HFFc6 (cell line): Measurements from ENCODE around the gene RSPH9. TPM values are rescaled to one million over a fixed set of nuclear protein-coding genes. Genes with fewer than 3 reads are reported as not detected.
"Not testable (repeated sequence)": the region's sequence is repeated elsewhere in the genome, so short reads cannot be mapped to it uniquely, and the experiment has no call there.

Experiments
- DNase-seq: peaks from one replicate; pipeline ENCODE4 v3.0.0-alpha.2; 2018
- H3K27ac Mint-ChIP-seq: 2 replicates; pipeline ENCODE4 v1.8.0; 2020; ENCODE audit warnings: mild to moderate bottlenecking, mixed read lengths
- H3K27me3 Mint-ChIP-seq: 2 replicates; pipeline ENCODE4 v1.8.0; 2021; ENCODE audit warnings: mild to moderate bottlenecking, moderate library complexity, mixed read lengths; ENCODE audit not compliant: insufficient read depth
- H3K36me3 Mint-ChIP-seq: 2 replicates; pipeline ENCODE4 v1.8.0; 2021; ENCODE audit warnings: low read depth, mixed read lengths
- H3K4me1 Mint-ChIP-seq: 2 replicates; pipeline ENCODE4 v1.8.0; 2020; ENCODE audit warnings: low read depth, mixed read lengths
- H3K4me3 Mint-ChIP-seq: 2 replicates; pipeline ENCODE4 v1.8.0; 2020; ENCODE audit warnings: mild to moderate bottlenecking, moderate library complexity, mixed read lengths
- H3K9me3 Mint-ChIP-seq: 2 replicates; pipeline ENCODE4 v1.8.0; 2020; ENCODE audit warnings: mild to moderate bottlenecking, mixed read lengths
- total RNA-seq, 6 experiments: library from RNA; stranded (reverse); fragmentation: NEBNext Ultra II Directional; extraction: Animal tissue kit (Norgen Biotek cat#: 25700); gene quantifications; 2 replicates in 1 of 6; 3 replicates in 5 of 6; pipeline ENCODE4 v1.2.3, GENCODE V29; 2021
- TF ChIP-seq, protein P1 (sequence below): fragments of 200-600 bp; sonication (generic); IDR thresholded peaks from 2 replicates; pipeline ENCODE4 v1.5.0; 2021; ENCODE audit warnings: antibody characterized with exemption, mild to moderate bottlenecking

RSPH9 gene
- total RNA-seq, 6 experiments from 2014 or later: 0.09 to 0.60 (median 0.30) TPM; not detected in 1

DNA sequence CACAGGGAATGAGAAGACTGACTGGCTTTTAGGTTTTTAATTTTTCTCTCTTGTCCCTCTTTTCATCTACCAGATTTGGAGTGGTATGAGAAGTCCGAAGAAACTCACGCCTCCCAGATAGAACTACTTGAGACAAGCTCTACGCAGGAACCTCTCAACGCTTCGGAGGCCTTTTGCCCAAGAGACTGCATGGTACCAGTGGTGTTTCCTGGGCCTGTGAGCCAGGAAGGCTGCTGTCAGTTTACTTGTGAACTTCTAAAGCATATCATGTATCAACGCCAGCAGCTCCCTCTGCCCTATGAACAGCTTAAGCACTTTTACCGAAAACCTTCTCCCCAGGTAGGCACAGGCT is 8.6 kb upstream of the RSPH9 start:
- peaks cover 33% of the 10 kb centered on the region for H3K36me3 Mint-ChIP-seq
- peak overlapping the region; percentile 100 for H3K4me3 Mint-ChIP-seq
- peaks cover 24% of the 10 kb centered on the region for H3K4me1 Mint-ChIP-seq
- H3K9me3 Mint-ChIP-seq: no peaks in the 10 kb centered on the region
- H3K27me3 Mint-ChIP-seq: no peaks in the 10 kb centered on the region; the same call in 1 of the 2 replicates
- TF ChIP-seq, protein P1, sequence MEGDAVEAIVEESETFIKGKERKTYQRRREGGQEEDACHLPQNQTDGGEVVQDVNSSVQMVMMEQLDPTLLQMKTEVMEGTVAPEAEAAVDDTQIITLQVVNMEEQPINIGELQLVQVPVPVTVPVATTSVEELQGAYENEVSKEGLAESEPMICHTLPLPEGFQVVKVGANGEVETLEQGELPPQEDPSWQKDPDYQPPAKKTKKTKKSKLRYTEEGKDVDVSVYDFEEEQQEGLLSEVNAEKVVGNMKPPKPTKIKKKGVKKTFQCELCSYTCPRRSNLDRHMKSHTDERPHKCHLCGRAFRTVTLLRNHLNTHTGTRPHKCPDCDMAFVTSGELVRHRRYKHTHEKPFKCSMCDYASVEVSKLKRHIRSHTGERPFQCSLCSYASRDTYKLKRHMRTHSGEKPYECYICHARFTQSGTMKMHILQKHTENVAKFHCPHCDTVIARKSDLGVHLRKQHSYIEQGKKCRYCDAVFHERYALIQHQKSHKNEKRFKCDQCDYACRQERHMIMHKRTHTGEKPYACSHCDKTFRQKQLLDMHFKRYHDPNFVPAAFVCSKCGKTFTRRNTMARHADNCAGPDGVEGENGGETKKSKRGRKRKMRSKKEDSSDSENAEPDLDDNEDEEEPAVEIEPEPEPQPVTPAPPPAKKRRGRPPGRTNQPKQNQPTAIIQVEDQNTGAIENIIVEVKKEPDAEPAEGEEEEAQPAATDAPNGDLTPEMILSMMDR: no peak
- H3K27ac Mint-ChIP-seq: peak overlapping the region; percentile 93
- DNase-seq: no peak

DNA sequence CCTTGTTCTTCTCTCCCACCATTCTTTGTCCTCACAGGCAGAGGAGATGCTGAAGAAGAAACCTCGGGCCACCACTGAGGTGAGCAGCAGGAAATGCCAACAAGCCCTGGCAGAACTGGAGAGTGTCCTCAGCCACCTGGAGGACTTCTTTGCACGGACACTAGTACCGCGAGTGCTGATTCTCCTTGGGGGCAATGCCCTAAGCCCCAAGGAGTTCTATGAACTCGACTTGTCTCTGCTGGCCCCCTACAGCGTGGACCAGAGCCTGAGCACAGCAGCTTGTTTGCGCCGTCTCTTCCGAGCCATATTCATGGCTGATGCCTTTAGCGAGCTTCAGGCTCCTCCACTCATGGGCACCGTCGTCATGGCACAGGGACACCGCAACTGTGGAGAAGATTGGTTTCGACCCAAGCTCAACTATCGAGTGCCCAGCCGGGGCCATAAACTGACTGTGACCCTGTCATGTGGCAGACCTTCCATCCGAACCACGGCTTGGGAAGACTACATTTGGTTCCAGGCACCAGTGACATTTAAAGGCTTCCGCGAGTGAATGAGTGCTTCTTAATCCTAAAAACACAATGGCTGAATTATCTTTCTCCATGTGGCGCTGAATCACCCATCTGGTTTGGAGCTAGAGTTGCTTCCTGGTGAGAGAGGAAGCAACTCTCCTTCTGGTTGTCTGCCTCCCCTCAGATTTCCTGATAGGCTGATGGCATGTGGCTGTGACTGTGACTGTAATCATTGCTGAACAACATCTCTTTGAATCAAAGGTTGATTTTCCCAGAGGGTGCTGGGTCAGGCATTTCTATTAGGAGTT is 4.6 kb upstream of the RSPH9 start:
- Mint-ChIP-seq H3K27ac (no peak overlapping the region), H3K9me3 (no peaks in the 10 kb centered on the region), H3K36me3 (peaks cover 36% of the 10 kb centered on the region), H3K27me3 (no peaks in the 10 kb centered on the region; the same call in 1 of the 2 replicates), H3K4me3 (no peak overlapping the region), H3K4me1 (peaks cover 22% of the 10 kb centered on the region)
- no peak for DNase-seq
- TF ChIP-seq, protein P1: no peak

DNA sequence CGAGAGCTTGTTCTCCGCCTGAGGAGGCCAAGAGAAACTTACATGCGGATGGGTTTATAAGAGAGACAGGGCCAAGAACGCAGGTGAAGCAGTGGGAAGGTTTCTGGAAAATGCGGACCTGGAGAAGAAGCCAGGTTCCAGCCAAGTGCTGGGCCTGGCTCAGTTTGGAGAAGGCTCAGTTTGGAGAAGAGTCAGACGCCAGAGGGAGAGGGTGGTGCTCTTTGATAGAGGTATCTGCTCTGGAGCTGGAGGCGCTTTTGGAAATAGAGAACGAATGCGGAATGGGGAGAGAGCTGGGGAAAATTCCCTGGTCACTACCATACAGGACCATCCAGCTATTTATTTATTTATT is 753 bp downstream of the RSPH9 start:
- Mint-ChIP-seq H3K36me3 (peaks cover 5% of the 10 kb centered on the region), H3K27me3 (peaks cover 5% of the 10 kb centered on the region), H3K4me1 (peaks cover 7% of the 10 kb centered on the region), H3K27ac (peak overlapping the region; percentile 24; the same call in 1 of the 2 replicates), H3K9me3 (no peaks in the 10 kb centered on the region), H3K4me3 (peak overlapping the region; percentile 88)
- no peak for DNase-seq
- TF ChIP-seq, protein P1: no peak

DNA sequence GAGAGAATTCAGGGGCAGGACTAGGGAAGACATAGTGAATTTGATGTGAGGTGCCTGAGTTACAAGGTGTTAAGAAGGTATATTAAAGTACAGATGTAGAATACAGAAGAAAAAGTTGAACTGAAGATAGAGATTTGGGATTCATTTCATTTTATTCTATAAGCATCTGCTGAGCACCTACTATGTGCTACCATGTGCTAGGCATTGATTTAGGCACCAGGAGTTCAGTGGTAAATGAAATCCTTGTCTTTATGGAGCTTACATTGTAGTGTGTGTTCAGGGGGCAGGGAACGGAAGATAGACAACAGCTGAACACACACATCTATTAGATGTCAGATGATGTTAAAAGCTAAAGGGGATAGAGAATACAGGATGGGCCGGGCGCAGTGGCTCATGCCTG is 2.8 kb downstream of the RSPH9 start:
- Mint-ChIP-seq H3K4me1 (peaks cover 7% of the 10 kb centered on the region), H3K27ac (no peak overlapping the region), H3K27me3 (peaks cover 5% of the 10 kb centered on the region), H3K9me3 (no peaks in the 10 kb centered on the region), H3K36me3 (no peaks in the 10 kb centered on the region), H3K4me3 (no peak overlapping the region)
- TF ChIP-seq, protein P1: no peak
- DNase-seq: no peak

DNA sequence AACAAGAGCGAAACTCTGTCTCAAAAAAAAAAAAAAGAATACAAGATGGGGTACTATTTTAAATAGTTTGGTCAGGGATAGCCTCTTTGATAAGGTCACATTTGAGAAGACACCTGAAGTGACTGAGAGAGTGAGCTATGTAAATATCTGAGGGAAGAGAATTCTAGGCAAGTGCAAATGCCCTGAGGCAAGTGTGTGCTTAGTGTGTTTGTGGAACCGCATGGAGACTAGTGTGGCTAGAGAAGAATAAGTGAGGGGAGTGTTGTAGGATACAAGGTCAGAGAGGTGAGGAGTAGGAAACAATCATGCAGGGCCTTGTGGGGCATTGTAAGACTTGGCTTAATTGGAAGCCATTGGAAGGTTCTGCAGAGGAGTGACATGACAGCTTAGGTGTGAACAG is 3.4 kb downstream of the RSPH9 start:
- H3K27me3 Mint-ChIP-seq: peaks cover 5% of the 10 kb centered on the region
- no peak for DNase-seq
- TF ChIP-seq, protein P1: no peak
- H3K9me3 Mint-ChIP-seq: no peaks in the 10 kb centered on the region
- no peak overlapping the region for H3K4me3 Mint-ChIP-seq
- no peak overlapping the region for H3K27ac Mint-ChIP-seq
- no peaks in the 10 kb centered on the region for H3K36me3 Mint-ChIP-seq
- peaks cover 7% of the 10 kb centered on the region for H3K4me1 Mint-ChIP-seq

DNA sequence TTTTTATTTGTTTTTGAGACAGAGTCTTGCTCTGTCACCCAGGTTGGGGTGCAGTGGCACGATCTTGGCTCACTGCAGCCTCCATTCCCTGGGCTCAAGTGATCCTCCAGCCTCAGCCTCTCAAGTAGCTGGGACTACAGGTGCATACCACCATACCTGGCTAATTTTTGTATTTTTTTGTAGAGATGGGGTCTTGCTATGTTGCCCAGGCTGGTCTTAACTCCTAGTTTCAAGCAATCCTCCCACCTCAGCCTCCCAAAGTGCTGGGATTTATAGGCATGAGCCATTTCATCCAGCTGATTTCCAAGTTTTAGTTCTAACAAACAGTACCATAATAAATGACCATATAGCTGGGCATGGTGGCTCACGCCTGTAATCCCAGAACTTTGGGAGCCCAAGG is 8.0 kb downstream of the RSPH9 start:
- not testable (repeated sequence) for DNase-seq, H3K4me3 Mint-ChIP-seq, H3K27me3 Mint-ChIP-seq, H3K9me3 Mint-ChIP-seq, H3K36me3 Mint-ChIP-seq, H3K4me1 Mint-ChIP-seq, H3K27ac Mint-ChIP-seq
